ENCODE results near the gene RPS21. TPM values are rescaled to one million over a fixed set of nuclear protein-coding genes. Genes with fewer than 3 reads are reported as not detected.

Gene RPS21
- polyA plus RNA-seq, 3 donors from 2014 or later: 743 to 1,716 (median 1,008) TPM

- H3K4me3 Mint-ChIP-seq: no peak overlapping the region
- H3K27ac Mint-ChIP-seq: no peak overlapping the region
- H3K4me1 Mint-ChIP-seq: no peaks in the 10 kb centered on the region
- H3K9me3 Mint-ChIP-seq: no peaks in the 10 kb centered on the region
- no peaks in the 10 kb centered on the region for H3K36me3 Mint-ChIP-seq
- H3K27me3 Mint-ChIP-seq (ENCODE audit: low read depth in 3 of 3): no peaks in the 10 kb centered on the region
- DNase-seq: no peak
These were observed 28.6 kb downstream of the RPS21 start for GRCh38 chr20:62415354-62416111.

DNA sequence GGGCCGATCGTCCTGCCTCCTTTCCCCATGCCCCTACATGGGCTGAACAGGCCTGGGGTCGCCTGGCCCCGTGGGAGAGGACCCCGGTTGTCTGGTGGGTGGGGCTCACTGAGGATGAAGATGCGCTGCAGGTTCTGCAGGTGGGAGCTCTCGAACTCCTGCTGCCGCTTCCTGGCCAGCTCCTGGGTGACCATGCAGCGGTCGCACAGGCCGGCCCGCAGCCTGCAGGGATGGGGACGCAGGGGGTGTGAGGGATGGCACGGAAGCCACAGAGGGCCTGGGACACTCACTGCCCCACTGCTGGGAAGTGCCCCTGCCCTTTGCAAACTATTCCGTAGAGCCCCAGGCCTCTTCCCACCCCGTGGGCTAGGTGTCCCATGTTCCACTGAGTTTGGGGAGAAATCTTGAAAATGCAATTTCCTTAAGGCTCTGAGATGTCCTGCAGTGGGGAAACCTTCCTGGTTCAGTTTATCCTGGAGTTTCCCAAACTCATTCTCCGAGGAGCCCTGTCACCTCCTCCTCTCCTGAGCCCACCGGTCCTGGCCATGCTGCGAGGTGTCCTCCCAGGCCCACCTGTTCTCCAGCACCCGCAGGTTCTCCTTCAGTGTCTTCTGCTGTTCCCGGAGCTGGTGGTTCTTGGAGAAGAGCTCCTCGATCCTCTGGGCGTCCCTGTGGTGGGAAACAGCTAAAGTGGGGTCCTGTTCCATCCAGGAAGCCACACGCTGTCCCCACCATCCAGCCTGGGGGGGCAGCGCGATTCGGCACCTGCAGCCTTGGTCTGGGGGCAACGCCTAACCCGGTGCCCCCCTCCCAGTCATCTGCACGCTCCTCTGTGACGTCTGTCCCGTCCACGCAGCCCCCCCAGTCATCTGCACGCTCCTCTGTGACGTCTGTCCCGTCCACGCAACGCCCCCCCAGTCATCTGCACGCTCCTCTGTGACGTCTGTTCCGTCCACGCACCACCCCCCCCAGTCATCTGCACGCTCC, 30.0 kb downstream of the RPS21 start:
- Mint-ChIP-seq H3K27ac (no peak overlapping the region), H3K4me3 (no peak overlapping the region), H3K9me3 (no peaks in the 10 kb centered on the region), H3K27me3 (ENCODE audit: low read depth in 3 of 3) (peaks cover 0 to 2% (median 0%) of the 10 kb centered on the region in 3 donors), H3K36me3 (no peaks in the 10 kb centered on the region), H3K4me1 (no peaks in the 10 kb centered on the region)
- DNase-seq: no peak

- Mint-ChIP-seq H3K36me3 (no peaks in the 10 kb centered on the region), H3K4me3 (no peak overlapping the region), H3K27ac (no peak overlapping the region), H3K4me1 (no peaks in the 10 kb centered on the region), H3K9me3 (no peaks in the 10 kb centered on the region), H3K27me3 (ENCODE audit: low read depth in 3 of 3) (peaks cover 0 to 2% (median 2%) of the 10 kb centered on the region in 3 donors)
- no peak for DNase-seq
These were observed 31.2 kb downstream of the RPS21 start for GRCh38 chr20:62417981-62418708.

DNA sequence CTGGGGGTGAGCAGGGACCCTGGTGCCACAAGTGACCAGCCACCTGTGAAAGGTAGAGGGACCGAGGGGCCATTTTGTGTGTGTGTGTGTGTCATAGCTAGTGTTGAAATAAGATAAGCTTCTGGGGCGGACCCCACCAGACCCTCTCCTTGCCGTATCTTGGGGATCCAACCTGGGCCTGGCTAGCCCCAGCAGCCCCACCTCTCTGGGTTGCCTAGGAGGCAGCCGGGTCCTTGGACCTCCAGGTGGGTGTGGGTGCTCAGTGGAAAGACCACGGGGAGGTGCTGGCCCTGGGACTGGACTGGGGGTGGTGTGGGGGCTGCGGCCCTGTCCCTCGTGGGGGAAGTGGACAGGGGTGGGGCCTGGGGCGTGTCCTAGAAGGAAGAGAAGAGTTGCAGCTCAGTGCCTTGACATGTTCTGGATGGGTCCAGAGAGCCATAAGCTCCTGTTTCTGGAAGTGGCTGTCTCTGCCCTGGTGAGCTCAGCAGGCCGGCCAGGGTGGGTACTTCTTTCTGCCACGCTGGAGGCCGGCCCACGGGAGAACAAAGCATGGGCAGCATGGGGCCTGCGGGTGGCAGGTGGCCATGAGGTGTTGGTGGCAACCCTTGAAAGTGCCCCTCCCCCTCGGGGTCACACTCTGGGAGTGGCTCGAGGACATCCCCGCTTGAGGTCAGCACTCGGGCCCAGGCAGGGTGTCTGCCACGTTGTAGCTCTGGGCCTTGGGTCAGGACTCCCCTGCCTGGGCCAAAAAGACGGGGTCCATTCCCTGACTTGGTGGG, 32.0 kb downstream of the RPS21 start:
- no peak overlapping the region for H3K4me3 Mint-ChIP-seq

DNA sequence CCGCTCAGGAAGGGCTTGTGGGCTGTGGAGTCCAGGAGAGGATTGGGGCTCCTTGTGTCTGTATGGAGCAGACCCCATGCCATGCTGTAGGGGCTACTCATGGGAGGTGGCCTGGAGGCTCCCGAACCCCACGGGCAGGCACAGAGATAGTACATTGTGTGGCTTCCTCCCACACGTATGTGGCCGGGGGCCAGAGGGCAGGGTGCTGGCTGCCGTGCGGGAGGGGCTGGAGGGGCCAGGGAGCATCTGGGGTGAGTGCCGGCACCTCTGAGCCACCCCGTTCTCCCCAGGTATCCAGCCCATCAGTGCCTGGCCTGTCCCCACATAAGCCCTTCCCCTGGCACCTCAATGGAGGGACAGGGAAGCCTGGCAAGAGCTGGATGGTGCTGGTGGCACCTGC, 32.9 kb downstream of the RPS21 start:
- H3K27me3 Mint-ChIP-seq (ENCODE audit: low read depth in 3 of 3): peaks cover 0 to 4% (median 2%) of the 10 kb centered on the region in 3 donors
- H3K27ac Mint-ChIP-seq: no peak overlapping the region
- no peak for DNase-seq
- no peak overlapping the region for H3K4me3 Mint-ChIP-seq
- no peaks in the 10 kb centered on the region for H3K9me3 Mint-ChIP-seq
- no peaks in the 10 kb centered on the region for H3K36me3 Mint-ChIP-seq
- H3K4me1 Mint-ChIP-seq: no peaks in the 10 kb centered on the region

More for the DNA sequence above, 32.0 kb downstream of the RPS21 start:
- no peak for DNase-seq
- Mint-ChIP-seq H3K27ac (no peak overlapping the region), H3K4me1 (no peaks in the 10 kb centered on the region), H3K9me3 (no peaks in the 10 kb centered on the region), H3K36me3 (no peaks in the 10 kb centered on the region), H3K27me3 (ENCODE audit: low read depth in 3 of 3) (peaks cover 0 to 2% (median 2%) of the 10 kb centered on the region in 3 donors)

GRCh38 chr20:62420846-62421715, 34.2 kb downstream of the RPS21 start:
- H3K9me3 Mint-ChIP-seq: no peaks in the 10 kb centered on the region
- no peak overlapping the region for H3K4me3 Mint-ChIP-seq
- no peaks in the 10 kb centered on the region for H3K4me1 Mint-ChIP-seq
- DNase-seq: no peak
- H3K27me3 Mint-ChIP-seq (ENCODE audit: low read depth in 3 of 3): peaks cover 0 to 4% (median 2%) of the 10 kb centered on the region in 3 donors
- peak overlapping the region in 1 of 6 donors; percentile 2 for H3K27ac Mint-ChIP-seq
- no peaks in the 10 kb centered on the region for H3K36me3 Mint-ChIP-seq

- H3K36me3 Mint-ChIP-seq: no peaks in the 10 kb centered on the region
- H3K27me3 Mint-ChIP-seq (ENCODE audit: low read depth in 3 of 3): peaks cover 0 to 4% (median 2%) of the 10 kb centered on the region in 3 donors
- no peaks in the 10 kb centered on the region for H3K9me3 Mint-ChIP-seq
- no peak for DNase-seq
- H3K27ac Mint-ChIP-seq: no peak overlapping the region
- H3K4me1 Mint-ChIP-seq: no peaks in the 10 kb centered on the region
- H3K4me3 Mint-ChIP-seq: no peak overlapping the region
These were observed 34.8 kb downstream of the RPS21 start for GRCh38 chr20:62421716-62421990.

DNA sequence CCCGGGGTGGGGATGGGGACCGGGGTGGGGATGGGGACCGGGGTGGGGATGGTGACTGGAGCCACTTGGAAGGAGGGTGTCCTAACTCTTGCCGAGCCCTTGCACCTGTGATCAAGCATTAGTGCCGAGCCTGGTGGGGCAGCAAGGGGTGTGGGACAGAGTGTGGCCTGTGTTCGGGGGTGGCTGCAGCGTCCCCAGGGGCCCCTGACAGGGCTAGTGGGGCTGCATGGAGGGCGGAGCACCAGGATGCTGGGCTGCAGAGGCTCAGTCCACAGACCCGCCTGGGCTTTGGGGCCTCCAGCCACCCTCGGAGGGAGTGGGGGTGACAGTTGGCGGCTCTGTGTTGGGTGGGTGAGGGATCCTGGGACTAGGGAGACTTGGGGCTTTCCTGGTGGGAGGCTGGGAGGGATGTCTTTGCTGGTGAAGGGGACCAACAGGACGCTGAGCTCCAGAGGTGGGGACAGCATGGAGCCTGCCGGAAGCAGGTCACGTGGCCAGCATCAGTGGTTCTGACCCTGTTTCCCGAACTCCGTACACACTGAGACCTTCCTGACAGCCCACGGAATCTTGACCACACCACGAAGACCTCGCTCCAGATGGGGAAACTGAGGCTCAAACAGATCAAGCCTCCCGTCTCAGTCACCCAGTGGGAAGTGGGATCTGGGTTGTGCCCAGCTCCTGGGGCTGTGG, 35.9 kb downstream of the RPS21 start:
- Mint-ChIP-seq H3K4me1 (no peaks in the 10 kb centered on the region), H3K27me3 (ENCODE audit: low read depth in 3 of 3) (peaks cover 0 to 4% (median 2%) of the 10 kb centered on the region in 3 donors), H3K36me3 (no peaks in the 10 kb centered on the region), H3K4me3 (no peak overlapping the region), H3K9me3 (no peaks in the 10 kb centered on the region), H3K27ac (no peak overlapping the region)
- no peak for DNase-seq

- no peak overlapping the region for H3K4me3 Mint-ChIP-seq
- H3K36me3 Mint-ChIP-seq: no peaks in the 10 kb centered on the region
- no peaks in the 10 kb centered on the region for H3K4me1 Mint-ChIP-seq
These were observed 36.4 kb downstream of the RPS21 start for GRCh38 chr20:62423326-62423706.

DNA sequence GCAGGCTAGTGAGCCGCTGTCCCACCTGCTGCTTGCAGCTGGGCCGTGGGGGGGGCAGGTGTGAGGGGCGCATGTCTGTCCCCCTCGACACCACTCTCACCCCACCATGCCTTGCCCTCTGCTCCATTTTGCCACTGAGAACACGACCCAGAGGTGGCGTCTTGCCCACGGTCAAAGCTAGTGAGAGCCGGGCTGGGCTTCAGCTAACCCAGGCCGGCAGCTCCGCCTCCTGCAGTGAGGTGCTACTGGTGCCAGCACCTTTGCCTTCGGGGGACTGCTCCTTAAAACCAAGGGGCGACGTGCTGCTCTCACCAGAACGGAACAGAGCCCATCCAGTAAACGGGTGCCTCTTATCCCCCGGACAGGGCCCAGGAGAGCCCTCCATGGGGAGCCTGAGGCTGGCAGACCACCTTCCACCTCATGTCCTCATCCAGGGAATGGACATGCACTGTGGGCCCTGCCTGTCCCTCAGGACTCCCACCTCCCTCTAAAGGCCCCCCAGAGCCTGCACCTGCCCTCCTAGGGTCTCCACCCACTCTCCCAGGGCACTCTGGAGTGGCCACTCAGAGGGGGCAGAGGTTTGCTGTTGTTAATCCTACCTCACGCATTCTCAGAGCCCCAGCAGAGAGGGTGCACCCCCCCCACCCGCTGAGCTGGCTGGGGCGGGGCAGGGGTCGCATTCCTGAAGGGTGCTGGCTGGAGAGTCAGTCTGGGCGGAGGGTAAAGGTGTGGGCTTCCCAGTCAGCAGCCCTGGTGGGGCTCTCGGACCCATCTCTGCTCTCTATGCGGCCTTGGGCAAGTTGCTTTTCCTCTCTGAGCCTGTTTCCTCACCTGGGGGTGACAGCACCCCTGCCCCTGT, 37.6 kb downstream of the RPS21 start:
- Mint-ChIP-seq H3K27ac (no peak overlapping the region), H3K36me3 (no peaks in the 10 kb centered on the region), H3K4me3 (no peak overlapping the region), H3K4me1 (no peaks in the 10 kb centered on the region), H3K9me3 (no peaks in the 10 kb centered on the region), H3K27me3 (ENCODE audit: low read depth in 3 of 3) (peaks cover 0 to 4% (median 4%) of the 10 kb centered on the region in 3 donors)
- no peak for DNase-seq

More at GRCh38 chr20:62423326-62423706, 36.4 kb downstream of the RPS21 start:
- Mint-ChIP-seq H3K27ac (no peak overlapping the region), H3K9me3 (no peaks in the 10 kb centered on the region), H3K27me3 (ENCODE audit: low read depth in 3 of 3) (peaks cover 0 to 4% (median 2%) of the 10 kb centered on the region in 3 donors)
- no peak for DNase-seq

DNA sequence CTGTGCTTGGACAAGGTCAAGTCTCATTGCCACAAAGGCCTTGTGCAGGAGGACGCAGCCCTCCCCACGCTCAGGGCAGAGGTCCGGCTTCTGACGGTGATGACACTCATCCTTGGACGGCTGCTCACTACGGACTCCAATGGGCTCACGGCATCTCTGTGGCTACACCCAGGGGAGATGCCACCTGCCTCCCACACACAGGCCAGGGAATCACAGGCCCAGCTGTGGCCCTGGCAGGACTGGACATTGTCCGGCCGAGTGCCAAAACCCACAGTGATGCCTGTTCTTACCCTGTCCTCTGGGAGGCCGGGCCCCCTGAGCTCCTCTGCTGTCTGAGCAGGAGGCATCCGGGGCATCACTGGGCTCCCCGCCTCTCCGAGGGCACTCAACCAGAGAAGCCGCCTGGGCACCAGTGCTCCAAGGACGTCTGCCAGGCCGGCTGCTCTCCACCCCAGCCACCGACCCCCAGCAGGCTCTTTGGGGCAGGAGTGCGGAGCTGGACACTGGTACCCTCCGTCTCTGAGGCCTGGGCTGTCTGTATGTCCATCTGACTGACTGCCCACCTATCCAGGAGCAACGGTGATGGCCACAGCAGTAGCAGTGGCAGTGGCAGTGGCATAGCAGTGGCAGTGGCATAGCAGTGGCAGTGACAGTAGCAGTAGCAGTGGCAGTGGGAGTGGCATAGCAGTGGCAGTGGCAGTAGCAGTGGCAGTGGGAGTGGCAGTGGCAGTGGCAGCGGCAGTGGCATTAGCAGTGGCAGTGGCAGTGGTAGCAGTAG, 38.6 kb downstream of the RPS21 start:
- no peaks in the 10 kb centered on the region for H3K4me1 Mint-ChIP-seq
- no peak for DNase-seq
- H3K4me3 Mint-ChIP-seq: no peak overlapping the region
- H3K27me3 Mint-ChIP-seq (ENCODE audit: low read depth in 3 of 3): peaks cover 0 to 4% (median 4%) of the 10 kb centered on the region in 3 donors
- H3K36me3 Mint-ChIP-seq: no peaks in the 10 kb centered on the region
- H3K27ac Mint-ChIP-seq: no peak overlapping the region
- H3K9me3 Mint-ChIP-seq: no peaks in the 10 kb centered on the region

Measured in immature natural killer cell (primary cell).